ENCODE measurements around the gene C2CD4B.

C2CD4B gene

GRCh38 chr15:62163397-62164013, 1.6 kb downstream of the C2CD4B start:
- CTCF ChIA-PET, result no interaction called here

GRCh38 chr15:62153228-62153627, 11.9 kb downstream of the C2CD4B start:
- CTCF ChIA-PET, result no interaction called here
- DNase-seq (ENCODE audit: extremely low spot score), result no peak
- POLR2A ChIA-PET, result no interaction called here
- no peak for TF ChIP-seq TARDBP (IDR thresholded peaks at IDR 0.05)
- no peak for TF ChIP-seq HDGF (IDR thresholded peaks at IDR 0.05; ENCODE audit: borderline replicate concordance)
- no peak for TF ChIP-seq L3MBTL2 (conservative IDR thresholded peaks at IDR 0.05)

More at GRCh38 chr15:62163397-62164013, 1.6 kb downstream of the C2CD4B start:
- POLR2A ChIA-PET, result no interaction called here
- DNase-seq (ENCODE audit: extremely low spot score), result no peak
- TF ChIP-seq SUZ12 (IDR thresholded peaks at IDR 0.05) (no peak), NFRKB (IDR thresholded peaks at IDR 0.05) (no peak), L3MBTL2 (conservative IDR thresholded peaks at IDR 0.05) (peak; percentile 49), BHLHE40 (IDR thresholded peaks at IDR 0.05; ENCODE audit: borderline replicate concordance) (no peak), HDGF (IDR thresholded peaks at IDR 0.05; ENCODE audit: borderline replicate concordance) (no peak)

DNA sequence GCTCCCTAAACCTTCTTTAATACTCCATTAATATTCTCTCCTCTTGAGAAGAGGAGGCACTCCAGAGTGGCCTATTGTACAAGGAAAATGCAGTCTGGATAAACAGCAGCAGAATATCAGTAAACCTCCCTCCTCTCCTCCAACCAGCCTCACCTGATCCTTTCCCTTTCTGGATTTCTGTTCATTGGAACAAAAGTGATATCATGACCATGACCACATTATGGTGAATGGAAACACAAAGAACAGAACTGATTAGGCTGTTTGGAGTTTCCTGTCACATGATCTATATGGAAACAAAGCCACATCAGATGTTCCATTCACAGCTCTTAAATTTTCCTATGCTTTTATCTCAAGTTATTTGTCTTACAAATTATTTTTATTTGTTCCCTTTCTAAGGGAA, 14.6 kb downstream of the C2CD4B start:
- DNase-seq (ENCODE audit: extremely low spot score), result no peak
- TF ChIP-seq FOXM1 (IDR thresholded peaks at IDR 0.05; ENCODE audit: borderline replicate concordance) (no peak), BHLHE40 (IDR thresholded peaks at IDR 0.05; ENCODE audit: borderline replicate concordance) (no peak), CTBP1 (IDR thresholded peaks at IDR 0.05; ENCODE audit: borderline replicate concordance) (no peak), SP1 (IDR thresholded peaks at IDR 0.05) (no peak), FOXA1 (IDR thresholded peaks at IDR 0.05) (no peak), SUZ12 (IDR thresholded peaks at IDR 0.05) (no peak), L3MBTL2 (conservative IDR thresholded peaks at IDR 0.05) (no peak), ELF4 (IDR thresholded peaks at IDR 0.05) (no peak), HDGF (IDR thresholded peaks at IDR 0.05; ENCODE audit: borderline replicate concordance) (no peak), NFRKB (IDR thresholded peaks at IDR 0.05) (no peak), ZNF384 (IDR thresholded peaks at IDR 0.05) (no peak), ARNT (IDR thresholded peaks at IDR 0.05) (no peak), LEF1 (IDR thresholded peaks at IDR 0.05; ENCODE audit: borderline replicate concordance) (no peak), TARDBP (IDR thresholded peaks at IDR 0.05) (no peak), FOXK2 (IDR thresholded peaks at IDR 0.05) (no peak)
- TF ChIP-seq, protein P1, sequence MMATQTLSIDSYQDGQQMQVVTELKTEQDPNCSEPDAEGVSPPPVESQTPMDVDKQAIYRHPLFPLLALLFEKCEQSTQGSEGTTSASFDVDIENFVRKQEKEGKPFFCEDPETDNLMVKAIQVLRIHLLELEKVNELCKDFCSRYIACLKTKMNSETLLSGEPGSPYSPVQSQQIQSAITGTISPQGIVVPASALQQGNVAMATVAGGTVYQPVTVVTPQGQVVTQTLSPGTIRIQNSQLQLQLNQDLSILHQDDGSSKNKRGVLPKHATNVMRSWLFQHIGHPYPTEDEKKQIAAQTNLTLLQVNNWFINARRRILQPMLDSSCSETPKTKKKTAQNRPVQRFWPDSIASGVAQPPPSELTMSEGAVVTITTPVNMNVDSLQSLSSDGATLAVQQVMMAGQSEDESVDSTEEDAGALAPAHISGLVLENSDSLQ (IDR thresholded peaks at IDR 0.05), result no peak
- CTCF ChIA-PET, result no interaction called here
- POLR2A ChIA-PET, result no interaction called here

GRCh38 chr15:62149729-62150128, 15.4 kb downstream of the C2CD4B start:
- ChIA-PET CTCF (no interaction called here), POLR2A (no interaction called here)
- TF ChIP-seq HDGF (IDR thresholded peaks at IDR 0.05; ENCODE audit: borderline replicate concordance) (no peak), LEF1 (IDR thresholded peaks at IDR 0.05; ENCODE audit: borderline replicate concordance) (no peak), SP1 (IDR thresholded peaks at IDR 0.05) (no peak), FOXA1 (IDR thresholded peaks at IDR 0.05) (no peak), ARNT (IDR thresholded peaks at IDR 0.05) (no peak), NFRKB (IDR thresholded peaks at IDR 0.05) (no peak), FOXM1 (IDR thresholded peaks at IDR 0.05; ENCODE audit: borderline replicate concordance) (no peak), L3MBTL2 (conservative IDR thresholded peaks at IDR 0.05) (no peak), ELF4 (IDR thresholded peaks at IDR 0.05) (no peak), CTBP1 (IDR thresholded peaks at IDR 0.05; ENCODE audit: borderline replicate concordance) (no peak), ZNF384 (IDR thresholded peaks at IDR 0.05) (no peak), FOXK2 (IDR thresholded peaks at IDR 0.05) (no peak), BHLHE40 (IDR thresholded peaks at IDR 0.05; ENCODE audit: borderline replicate concordance) (no peak), SUZ12 (IDR thresholded peaks at IDR 0.05) (no peak), TARDBP (IDR thresholded peaks at IDR 0.05) (no peak)
- TF ChIP-seq, protein P1 (IDR thresholded peaks at IDR 0.05), result no peak
- no peak for DNase-seq (ENCODE audit: extremely low spot score)

DNA sequence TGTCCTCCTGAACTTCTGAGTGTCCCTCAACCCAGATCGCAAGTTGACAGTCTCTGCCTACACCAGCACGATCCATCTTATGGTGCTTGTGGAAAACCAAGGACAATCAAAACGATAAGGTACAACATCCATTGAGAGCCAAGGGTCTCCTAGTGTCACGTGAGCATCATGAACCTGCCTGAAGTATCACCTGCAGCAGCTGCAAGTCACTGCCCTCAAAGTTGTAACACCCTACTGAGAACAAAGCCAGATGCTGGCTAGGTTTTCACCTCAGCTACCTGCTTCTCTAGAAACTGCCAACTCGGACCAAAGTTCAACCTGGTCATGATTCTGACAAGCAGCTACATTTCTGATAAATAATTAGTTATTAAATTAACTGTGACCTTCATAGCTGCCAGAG, 17.5 kb downstream of the C2CD4B start:
- CTCF ChIA-PET, result no interaction called here
- POLR2A ChIA-PET, result no interaction called here
- no peak for DNase-seq (ENCODE audit: extremely low spot score)
- TF ChIP-seq L3MBTL2 (conservative IDR thresholded peaks at IDR 0.05) (no peak), ARNT (IDR thresholded peaks at IDR 0.05) (no peak), ELF4 (IDR thresholded peaks at IDR 0.05) (no peak), NFRKB (IDR thresholded peaks at IDR 0.05) (no peak), CTBP1 (IDR thresholded peaks at IDR 0.05; ENCODE audit: borderline replicate concordance) (no peak)

DNA sequence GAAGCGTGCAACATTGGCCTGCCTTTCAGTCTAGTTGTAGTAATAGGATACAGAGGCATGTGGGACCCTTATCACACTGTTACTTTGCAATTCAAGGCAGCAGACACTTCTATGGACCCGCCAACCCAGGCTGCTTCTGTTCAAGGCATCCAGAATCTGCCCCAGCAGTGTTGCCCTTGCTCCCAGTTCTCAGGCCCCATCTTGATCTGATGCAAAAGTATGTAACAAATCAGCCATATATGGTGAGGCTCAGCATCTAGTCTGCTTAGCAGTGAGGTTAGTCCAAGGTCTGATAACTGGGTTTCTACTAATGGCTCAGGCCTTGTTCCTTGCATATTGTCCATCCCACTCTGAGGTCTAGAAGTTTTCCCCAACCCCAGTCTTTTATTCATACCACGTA, 17.9 kb downstream of the C2CD4B start:
- no peak for DNase-seq (ENCODE audit: extremely low spot score)
- TF ChIP-seq L3MBTL2 (conservative IDR thresholded peaks at IDR 0.05) (no peak), LEF1 (IDR thresholded peaks at IDR 0.05; ENCODE audit: borderline replicate concordance) (no peak), FOXM1 (IDR thresholded peaks at IDR 0.05; ENCODE audit: borderline replicate concordance) (no peak), ELF4 (IDR thresholded peaks at IDR 0.05) (no peak), ARNT (IDR thresholded peaks at IDR 0.05) (no peak), HDGF (IDR thresholded peaks at IDR 0.05; ENCODE audit: borderline replicate concordance) (no peak), CTBP1 (IDR thresholded peaks at IDR 0.05; ENCODE audit: borderline replicate concordance) (no peak)
- TF ChIP-seq, protein P1 (IDR thresholded peaks at IDR 0.05), result no peak
- ChIA-PET POLR2A (no interaction called here), CTCF (no interaction called here)

All from HEK293T (cell line).